Measurements from ENCODE around the gene SHROOM2.

The SHROOM2 gene

GRCh38 chrX:9890681-9891091 is 104.5 kb downstream of the SHROOM2 start:
- DNase-seq (ENCODE audit: low read depth in 2 of 2, low spot score in 1 of 2), result no peak

GRCh38 chrX:9895225-9895912 is 109.1 kb downstream of the SHROOM2 start:
- no peak for DNase-seq (ENCODE audit: low read depth in 2 of 2, low spot score in 1 of 2)

GRCh38 chrX:9897761-9898161 is 111.5 kb downstream of the SHROOM2 start:
- DNase-seq (ENCODE audit: low read depth in 2 of 2, low spot score in 1 of 2), result no peak

GRCh38 chrX:9899640-9900111 is 113.4 kb downstream of the SHROOM2 start:
- no peak for DNase-seq (ENCODE audit: low read depth in 2 of 2, low spot score in 1 of 2)

GRCh38 chrX:9902656-9903055 is 116.4 kb downstream of the SHROOM2 start:
- no peak for DNase-seq (ENCODE audit: low read depth in 2 of 2, low spot score in 1 of 2)

- DNase-seq (ENCODE audit: low read depth in 2 of 2, low spot score in 1 of 2), result no peak
These were observed 116.9 kb downstream of the SHROOM2 start for GRCh38 chrX:9903146-9903545.

GRCh38 chrX:9905288-9905687 is 119.1 kb downstream of the SHROOM2 start:
- DNase-seq (ENCODE audit: low read depth in 2 of 2, low spot score in 1 of 2), result no peak

GRCh38 chrX:9905721-9906120 is 119.5 kb downstream of the SHROOM2 start:
- no peak for DNase-seq (ENCODE audit: low read depth in 2 of 2, low spot score in 1 of 2)

- no peak for DNase-seq (ENCODE audit: low read depth in 2 of 2, low spot score in 1 of 2)
These were observed 120.7 kb downstream of the SHROOM2 start for GRCh38 chrX:9906919-9907318.

- no peak for DNase-seq (ENCODE audit: low read depth in 2 of 2, low spot score in 1 of 2)
These were observed 121.6 kb downstream of the SHROOM2 start for GRCh38 chrX:9907645-9908387.

- no peak for DNase-seq (ENCODE audit: low read depth in 2 of 2, low spot score in 1 of 2)
These were observed 123.0 kb downstream of the SHROOM2 start for GRCh38 chrX:9909254-9909653.

- no peak for DNase-seq (ENCODE audit: low read depth in 2 of 2, low spot score in 1 of 2)
These were observed 125.3 kb downstream of the SHROOM2 start for GRCh38 chrX:9911487-9911886.

GRCh38 chrX:9912351-9913145 is 126.3 kb downstream of the SHROOM2 start:
- no peak for DNase-seq (ENCODE audit: low read depth in 2 of 2, low spot score in 1 of 2)

- DNase-seq (ENCODE audit: low read depth in 2 of 2, low spot score in 1 of 2), result no peak
These were observed 126.9 kb downstream of the SHROOM2 start for GRCh38 chrX:9913146-9913433.

- no peak for DNase-seq (ENCODE audit: low read depth in 2 of 2, low spot score in 1 of 2)
These were observed 131.6 kb downstream of the SHROOM2 start for GRCh38 chrX:9917861-9918260.

- DNase-seq (ENCODE audit: low read depth in 2 of 2, low spot score in 1 of 2), result no peak
These were observed 133.5 kb downstream of the SHROOM2 start for GRCh38 chrX:9919632-9920172.

GRCh38 chrX:9921407-9921806 is 135.2 kb downstream of the SHROOM2 start:
- DNase-seq (ENCODE audit: low read depth in 2 of 2, low spot score in 1 of 2), result no peak

GRCh38 chrX:9923357-9923756 is 137.1 kb downstream of the SHROOM2 start:
- DNase-seq (ENCODE audit: low read depth in 2 of 2, low spot score in 1 of 2), result no peak

- no peak for DNase-seq (ENCODE audit: low read depth in 2 of 2, low spot score in 1 of 2)
These were observed 139.8 kb downstream of the SHROOM2 start for GRCh38 chrX:9926002-9926401.

GRCh38 chrX:9927698-9928482 is 141.7 kb downstream of the SHROOM2 start:
- no peak for DNase-seq (ENCODE audit: low read depth in 2 of 2, low spot score in 1 of 2)

- no peak for DNase-seq (ENCODE audit: low read depth in 2 of 2, low spot score in 1 of 2)
These were observed 149.2 kb downstream of the SHROOM2 start for GRCh38 chrX:9935436-9935835.

Measured in stimulated activated CD8-positive, alpha-beta memory T cell treated with anti-CD3 and anti-CD28 coated beads, Interleukin-4, amount 100 ng/mL, for 1 hour (primary cell).